ENCODE results near the gene TRUB2.

The TRUB2 gene, protein sequence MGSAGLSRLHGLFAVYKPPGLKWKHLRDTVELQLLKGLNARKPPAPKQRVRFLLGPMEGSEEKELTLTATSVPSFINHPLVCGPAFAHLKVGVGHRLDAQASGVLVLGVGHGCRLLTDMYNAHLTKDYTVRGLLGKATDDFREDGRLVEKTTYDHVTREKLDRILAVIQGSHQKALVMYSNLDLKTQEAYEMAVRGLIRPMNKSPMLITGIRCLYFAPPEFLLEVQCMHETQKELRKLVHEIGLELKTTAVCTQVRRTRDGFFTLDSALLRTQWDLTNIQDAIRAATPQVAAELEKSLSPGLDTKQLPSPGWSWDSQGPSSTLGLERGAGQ

DNA sequence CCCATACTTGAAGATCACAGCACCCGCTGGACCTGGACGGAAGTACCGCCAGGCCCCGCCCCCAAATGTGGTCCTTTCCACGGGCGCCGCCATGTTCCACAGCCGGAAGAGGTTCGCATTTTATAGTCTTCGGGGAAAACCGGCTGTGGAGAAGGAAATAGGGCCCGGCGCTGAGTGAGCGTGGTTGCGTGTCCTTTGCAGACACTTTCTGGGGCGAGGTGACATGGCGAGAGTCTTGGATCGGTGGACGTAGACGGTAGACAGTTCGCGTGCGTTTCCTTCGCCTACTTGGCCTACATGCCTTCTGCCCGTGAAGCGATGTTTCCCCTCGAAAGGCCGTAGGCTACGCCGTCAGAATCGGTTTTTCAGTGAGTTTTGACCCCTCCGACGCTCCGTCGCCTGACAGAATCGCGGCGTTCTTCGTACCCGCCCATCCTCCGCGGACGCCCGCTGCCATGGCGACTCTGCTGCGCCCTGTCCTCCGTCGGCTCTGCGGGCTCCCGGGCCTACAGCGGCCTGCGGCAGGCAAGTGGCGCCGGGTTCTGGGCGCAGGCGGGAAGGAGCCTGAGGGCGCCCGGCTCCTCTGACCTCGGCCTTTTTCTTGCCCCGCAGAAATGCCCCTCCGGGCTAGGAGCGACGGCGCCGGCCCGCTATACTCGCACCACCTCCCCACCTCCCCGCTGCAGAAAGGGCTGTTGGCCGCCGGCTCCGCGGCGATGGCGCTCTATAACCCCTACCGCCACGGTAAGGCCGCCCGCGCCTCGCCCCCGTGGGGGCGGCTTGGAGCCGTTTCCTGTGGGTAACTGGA is at the start of gene TRUB2, which contains the start of gene COQ4:
TSS of gene TRUB2 (minus strand) at position 44 of the 808 bp plus-strand sequence. CDS start at position 5, 39 bp downstream.
TSS of gene COQ4 (plus strand) at position 436 of the 808 bp plus-strand sequence. CDS start at position 456, 20 bp downstream.
- peak; percentile 98 for DNase-seq (ENCODE audit: low read depth)

DNA sequence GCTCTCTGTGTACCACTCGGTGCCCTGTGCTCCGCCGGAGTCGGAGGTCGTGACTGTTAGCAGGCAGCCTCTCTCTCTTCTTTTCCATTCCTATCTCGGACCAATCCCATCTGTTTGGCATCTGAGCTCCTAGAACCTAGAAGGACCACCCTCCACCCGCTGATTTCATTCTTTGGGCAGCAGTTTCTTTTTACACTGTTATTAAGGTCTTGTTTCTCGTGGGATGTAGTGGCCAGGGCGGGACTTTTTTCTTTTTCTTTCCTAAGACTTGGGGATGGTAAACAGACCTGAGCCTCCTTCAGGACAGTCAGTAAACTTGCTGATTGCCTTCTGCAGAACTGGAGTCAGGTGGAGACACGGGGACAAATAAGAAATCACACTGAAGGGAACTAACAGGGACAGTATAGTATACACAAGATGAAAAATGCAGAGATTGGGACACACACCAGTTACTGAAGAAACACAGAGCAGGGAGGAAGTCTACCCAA is 49.4 kb upstream of the TRUB2 start:
- peak; percentile 28 for DNase-seq (ENCODE audit: low read depth)

DNA sequence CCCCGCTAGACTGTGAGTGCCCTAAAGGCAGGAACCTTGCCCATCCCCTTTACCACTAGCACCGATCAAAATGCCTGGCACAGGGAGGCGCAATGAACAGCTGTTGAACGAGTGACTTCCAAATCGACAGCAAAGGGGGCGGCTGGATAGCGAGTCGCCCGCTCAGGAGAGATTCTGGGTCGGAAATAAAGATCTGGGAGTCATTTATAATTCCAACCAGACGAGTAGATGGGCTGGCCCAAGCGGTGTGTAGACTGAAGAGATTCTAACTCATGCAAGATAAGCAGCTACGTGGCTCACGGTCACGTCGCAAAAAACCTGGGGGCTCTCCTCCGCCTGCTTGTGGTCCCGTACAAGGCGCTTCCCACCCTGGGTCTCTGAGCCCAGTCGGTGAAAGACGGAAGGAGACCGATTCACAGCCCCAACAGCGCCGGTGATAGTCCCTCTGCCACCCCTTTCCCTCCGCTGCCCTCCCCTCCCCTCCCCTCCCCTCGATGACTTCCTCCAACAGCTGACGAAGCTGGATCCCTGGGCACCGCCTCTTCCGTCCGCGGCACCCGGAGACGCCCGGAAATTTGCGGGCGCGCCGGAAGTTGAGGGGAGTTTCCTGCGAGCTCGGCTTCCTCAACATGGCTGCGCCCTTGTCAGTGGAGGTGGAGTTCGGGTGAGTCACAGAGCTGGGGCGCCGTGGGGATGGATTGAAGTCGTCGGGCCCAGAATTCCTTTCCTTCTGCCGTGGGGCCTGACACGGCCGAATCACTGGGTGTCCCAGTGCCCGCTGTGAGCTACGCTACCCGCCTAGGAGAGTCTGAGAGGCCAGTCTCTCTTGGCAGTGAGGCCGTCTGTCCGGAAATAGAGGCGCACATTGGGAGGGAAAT is 48.7 kb upstream of the TRUB2 start, which contains the start of gene URM1:
TSS of gene URM1 (plus strand) at position 623 of the 878 bp plus-strand sequence. CDS start at position 630, 7 bp downstream.
- DNase-seq (ENCODE audit: low read depth): peak; percentile 99

DNA sequence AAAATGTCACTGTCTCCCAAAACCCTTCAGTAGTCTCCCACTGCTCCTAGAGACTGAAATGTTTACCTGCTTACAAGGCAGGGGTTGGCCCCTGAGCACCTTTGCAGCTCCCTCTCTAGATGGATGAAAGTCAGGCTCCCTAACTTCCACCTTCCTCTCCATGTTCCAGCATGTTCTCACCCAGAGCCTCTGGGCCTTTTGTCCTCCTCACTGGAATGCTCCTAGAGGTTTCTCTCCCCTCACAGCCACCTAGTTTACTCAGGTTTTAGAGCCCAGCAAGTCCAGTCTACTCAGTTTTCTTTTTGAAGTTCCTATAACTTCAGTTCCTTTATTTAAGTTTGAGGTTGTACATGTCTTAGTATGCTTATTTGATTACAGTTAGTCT is 48.1 kb upstream of the TRUB2 start:
- DNase-seq (ENCODE audit: low read depth): no peak

DNA sequence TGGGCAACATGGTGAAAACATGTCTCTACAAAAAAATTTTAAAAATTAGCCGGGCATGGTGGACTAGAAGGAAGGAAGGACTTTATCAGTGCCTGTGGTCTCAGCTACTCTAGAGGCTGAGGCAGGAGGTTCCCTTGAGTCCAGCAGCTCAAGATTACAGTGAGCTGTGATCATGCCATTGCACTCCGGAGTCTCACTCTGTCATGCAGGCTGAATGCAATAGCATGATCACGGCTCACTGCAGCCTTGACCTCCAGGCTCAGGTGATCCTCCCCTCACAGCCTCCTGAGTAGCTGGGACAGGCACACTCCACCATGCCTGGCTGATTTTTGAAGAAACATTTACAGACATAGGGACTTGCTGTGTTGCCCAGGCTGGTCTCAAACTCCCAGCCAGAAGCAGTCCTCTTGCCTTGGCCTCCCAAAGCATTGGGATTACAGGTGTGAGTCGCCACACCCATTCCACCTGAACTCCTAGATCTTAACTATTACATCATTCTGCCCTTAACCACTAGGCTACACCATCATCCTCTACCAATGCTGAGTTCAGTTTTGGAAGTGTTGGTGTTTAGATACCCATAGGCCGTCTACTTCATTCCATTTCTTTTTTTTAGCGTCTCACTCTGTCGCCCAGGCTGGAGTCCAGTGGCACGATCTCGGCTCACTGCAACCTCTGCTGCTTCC is 46.9 kb upstream of the TRUB2 start:
- DNase-seq (ENCODE audit: low read depth): no peak

DNA sequence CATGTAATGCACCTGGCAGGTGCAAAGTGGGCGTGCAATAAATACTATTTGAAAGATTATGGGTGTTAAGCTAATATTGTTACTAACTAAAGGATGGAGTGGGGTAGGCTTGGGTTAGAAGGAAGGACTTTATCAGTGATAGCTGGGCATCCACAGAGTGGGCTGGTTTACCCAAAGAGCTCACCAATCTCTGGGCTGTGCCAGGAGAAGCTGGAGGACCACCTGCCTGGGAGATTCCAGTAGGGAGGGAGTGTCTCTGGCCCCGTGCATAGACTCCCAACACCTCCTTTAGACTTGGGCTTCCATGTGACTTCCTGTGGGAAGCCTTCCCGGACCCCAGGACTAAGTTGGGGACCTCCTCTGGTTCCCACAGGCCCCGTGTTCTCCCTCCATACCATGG is 43.3 kb upstream of the TRUB2 start:
- no peak for DNase-seq (ENCODE audit: low read depth)

DNA sequence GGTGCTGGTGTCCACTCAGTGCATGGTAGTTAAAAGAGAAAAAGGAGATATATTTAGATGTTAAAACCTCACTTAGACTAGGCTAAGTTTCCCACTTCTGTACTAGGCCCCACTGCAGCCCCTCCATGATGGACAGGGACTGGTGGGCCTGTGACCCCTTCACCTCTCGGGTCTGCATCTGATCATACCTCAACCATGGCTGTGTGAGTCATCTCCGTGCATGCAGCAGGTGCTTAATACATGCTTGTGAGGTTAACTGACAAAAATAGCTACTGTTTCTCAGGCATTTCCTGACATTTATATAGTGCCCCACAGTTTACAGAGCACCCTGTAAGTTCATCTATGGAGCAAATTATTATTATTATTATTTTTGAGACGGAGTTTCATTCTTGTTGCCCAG is 40.5 kb upstream of the TRUB2 start:
- no peak for DNase-seq (ENCODE audit: low read depth)

DNA sequence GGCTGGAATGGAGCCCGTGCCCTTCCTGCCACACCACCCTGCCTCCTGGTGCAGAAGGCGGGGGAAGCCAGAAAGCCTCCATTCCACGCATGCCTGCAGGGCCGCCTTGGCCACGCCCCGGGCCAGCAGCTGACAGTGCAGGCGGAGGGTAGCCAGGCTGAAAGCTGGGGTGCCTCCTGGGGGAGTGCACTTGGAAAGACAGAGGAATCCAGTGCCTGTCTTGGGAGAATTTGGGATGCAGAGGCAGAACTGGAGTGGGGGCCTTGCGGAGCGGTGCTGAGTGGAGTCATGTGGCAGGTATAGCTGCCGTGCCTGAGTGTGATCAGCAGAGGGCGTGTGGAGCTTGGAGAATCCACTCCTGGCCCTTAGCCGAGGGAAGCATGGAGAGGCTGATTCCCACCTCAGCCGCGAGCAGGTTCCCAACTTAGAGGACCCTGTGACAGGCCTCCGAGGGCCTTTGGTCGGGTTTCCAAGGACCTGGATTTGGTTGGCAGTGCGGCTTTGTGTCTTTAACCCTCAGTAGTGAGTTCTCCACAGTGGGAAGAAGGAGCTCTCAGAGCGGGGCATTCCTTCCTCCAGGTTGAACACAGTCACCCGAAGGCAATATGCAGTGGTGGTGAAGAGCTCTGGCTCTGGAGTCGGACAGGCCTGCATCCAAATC is 39.9 kb upstream of the TRUB2 start:
- peak; percentile 89 for DNase-seq (ENCODE audit: low read depth)

DNA sequence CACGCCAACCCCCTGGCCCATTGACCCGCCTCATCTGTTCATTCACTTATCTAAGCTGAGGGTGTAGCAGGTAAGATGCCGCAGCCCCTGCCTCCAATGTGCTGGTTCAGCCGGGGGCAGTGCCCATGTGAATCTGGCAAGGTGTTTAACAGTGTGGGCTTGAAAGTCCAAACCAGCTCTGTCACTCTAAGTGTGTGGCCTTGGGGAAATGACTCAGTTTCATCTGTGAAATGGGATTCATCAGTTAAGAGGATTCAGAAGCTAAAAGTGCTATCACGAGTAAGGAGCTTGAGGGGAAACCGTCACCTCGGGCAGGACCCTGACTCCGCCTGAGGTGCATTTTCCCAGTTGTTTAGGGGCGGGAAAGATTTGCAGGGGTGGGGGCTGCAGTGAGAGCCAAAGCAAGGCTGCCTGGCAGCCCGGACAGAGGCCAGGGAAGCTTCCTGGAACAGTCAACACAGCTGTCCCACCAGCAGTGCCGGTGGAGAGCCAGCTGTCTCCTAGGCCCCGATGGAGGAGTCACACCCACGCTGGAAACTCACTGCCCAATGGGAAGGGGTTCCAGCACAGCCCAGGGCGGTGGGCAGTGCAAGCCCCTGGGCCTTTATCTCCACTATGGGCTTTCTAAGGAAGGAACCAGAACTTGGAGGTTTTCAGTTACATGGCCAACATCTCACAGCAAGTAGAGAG is 39.2 kb upstream of the TRUB2 start:
- DNase-seq (ENCODE audit: low read depth): peak; percentile 47

DNA sequence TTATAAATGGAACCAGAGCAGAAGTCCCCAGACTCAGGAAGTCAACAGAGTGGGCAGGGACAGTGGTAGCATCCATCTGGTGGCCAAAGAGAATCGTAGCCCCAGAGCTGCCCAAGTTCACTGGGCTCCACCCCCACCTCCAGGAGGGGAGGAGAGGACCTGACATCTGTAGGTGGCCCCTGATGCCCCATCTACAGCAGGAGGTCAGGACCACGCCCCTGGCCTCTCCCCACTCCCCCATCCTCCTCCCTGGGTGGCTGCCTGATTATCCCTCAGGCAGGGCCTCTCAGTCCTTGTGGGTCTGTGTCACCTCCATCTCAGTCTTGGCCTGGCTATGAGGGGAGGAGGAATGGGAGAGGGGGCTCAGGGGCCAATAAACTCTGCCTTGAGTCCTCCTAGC is 38.6 kb upstream of the TRUB2 start:
- no peak for DNase-seq (ENCODE audit: low read depth)

DNA sequence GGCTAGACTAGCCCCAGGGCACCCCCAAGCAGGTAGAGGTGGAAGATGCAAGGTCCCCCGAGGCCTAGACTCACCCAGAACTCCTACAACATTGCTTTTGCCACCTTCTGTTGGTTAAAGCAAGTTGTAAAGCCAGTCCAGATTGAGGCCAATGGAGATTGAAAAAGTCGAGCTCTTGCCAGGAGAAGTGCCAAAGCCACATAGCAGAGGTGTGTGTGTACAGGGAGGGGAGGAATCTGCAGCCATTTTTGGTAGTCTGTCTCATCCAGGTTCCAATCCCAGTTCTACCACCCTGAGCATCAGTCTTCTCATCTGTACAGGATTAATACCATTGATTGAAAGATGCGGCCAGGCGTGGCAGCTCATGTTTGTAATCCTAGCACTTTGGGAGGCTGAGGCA is 36.6 kb upstream of the TRUB2 start:
- DNase-seq (ENCODE audit: low read depth): no peak

DNA sequence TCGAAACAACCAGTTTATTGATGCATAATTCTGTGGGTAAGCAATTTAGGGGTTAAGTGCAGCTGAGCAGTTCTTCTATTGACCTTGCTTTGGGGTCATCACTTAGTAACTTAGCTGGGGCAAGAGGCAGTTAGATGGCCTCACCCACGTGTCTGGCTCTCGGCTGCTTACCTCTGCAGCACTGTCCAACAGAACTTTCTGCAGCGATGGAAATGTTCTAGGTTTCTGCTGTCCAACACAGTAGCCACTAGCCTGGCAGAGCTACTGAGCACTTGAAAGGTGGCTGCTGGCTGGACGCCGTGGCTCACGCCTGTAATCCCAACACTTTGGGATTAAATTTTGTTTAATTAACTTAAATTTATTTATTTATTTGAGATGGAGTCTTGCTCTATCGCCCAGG is 35.8 kb upstream of the TRUB2 start:
- DNase-seq (ENCODE audit: low read depth): no peak

DNA sequence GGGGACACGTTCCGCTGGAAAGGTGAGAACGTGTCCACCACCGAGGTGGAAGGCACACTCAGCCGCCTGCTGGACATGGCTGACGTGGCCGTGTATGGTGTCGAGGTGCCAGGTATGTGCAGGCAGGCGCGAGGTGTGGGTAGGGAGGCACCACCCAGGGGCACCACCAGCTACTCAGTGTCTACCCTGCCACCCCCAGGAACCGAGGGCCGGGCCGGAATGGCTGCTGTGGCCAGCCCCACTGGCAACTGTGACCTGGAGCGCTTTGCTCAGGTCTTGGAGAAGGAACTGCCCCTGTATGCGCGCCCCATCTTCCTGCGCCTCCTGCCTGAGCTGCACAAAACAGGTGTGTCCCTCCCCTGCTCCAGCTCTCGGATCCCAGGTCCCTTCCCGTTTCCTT is 33.2 kb upstream of the TRUB2 start:
- no peak for DNase-seq (ENCODE audit: low read depth)

DNA sequence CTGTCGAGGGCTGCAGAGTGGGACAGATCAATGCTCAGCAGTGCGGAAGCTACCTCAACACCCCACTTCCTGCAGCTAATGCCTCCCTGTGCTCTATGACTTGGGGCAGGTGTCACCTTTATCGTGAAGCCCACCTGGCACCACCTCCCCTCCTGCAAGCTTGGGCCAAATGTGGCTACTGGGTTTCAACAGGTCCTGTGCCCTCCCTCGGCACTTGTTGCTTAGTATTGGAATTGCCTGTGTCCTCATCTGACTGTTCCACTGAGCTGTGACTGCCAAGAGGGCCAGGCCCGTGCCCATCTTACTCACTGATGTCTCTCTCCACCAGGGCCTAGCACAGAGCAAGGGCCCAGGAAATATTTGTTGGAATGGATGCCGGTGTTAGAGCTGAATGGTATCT is 27.5 kb upstream of the TRUB2 start:
- no peak for DNase-seq (ENCODE audit: low read depth)

DNA sequence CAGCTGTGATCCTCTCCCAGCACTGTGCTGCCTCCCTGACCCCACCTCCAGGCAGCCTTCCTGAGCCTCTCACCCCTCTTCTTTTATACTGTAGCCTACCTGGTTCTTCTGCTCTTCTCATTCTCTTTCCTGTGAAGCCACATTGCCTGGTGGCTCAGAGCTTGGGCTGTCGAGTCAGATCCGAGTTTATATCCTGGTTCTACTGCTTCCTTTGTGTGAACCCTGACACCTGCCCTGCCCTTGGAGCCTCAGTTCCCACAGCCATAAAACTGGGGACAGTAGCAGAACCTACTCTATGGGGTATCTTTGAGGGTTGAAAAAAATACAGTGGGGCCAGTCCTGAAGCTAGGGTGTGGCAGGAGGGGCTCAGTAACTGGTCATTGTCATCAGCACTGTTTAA is 26.9 kb upstream of the TRUB2 start:
- no peak for DNase-seq (ENCODE audit: low read depth)

DNA sequence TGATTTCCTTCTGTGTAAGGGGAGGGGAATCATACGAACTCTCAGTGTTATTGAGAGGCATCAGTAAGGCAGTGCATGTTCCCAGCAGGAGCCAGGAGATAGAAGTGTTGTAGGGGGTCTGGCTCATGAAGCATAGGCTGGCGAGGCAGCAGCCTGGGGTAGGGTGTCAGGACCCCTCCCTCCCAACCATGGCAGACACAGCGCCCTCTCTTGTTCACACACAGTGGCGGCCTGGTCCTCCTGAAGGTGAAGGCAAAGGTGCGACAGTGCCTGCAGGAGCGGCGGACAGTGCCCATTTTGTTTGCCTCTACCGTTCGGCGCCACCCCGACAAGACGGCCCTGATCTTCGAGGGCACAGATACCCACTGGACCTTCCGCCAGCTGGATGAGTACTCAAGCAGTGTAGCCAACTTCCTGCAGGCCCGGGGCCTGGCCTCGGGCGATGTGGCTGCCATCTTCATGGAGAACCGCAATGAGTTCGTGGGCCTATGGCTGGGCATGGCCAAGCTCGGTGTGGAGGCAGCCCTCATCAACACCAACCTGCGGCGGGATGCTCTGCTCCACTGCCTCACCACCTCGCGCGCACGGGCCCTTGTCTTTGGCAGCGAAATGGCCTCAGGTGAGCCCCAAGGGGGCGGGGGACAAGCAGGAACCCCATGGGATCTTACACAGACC is 22.8 kb upstream of the TRUB2 start:
- DNase-seq (ENCODE audit: low read depth): no peak

DNA sequence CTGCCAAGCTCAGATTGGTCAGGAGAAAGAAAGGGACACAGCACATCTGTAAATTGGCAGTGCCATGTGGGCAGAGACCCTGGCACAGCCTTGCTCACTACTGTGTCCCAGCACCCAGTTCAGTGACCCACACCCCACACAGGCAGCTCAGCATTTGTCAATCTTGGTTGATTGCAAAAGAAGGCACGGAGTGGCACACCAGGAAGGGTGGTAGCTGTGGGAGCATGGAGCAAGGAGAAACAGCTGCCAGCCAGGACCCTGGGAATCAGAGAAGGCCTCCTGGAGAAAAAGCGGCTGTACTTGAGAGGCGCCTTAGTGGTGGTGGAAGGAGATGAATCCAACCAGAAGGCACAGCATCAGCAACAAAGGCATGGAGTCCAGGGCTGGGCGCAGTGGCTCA is 21.6 kb upstream of the TRUB2 start:
- DNase-seq (ENCODE audit: low read depth): no peak

DNA sequence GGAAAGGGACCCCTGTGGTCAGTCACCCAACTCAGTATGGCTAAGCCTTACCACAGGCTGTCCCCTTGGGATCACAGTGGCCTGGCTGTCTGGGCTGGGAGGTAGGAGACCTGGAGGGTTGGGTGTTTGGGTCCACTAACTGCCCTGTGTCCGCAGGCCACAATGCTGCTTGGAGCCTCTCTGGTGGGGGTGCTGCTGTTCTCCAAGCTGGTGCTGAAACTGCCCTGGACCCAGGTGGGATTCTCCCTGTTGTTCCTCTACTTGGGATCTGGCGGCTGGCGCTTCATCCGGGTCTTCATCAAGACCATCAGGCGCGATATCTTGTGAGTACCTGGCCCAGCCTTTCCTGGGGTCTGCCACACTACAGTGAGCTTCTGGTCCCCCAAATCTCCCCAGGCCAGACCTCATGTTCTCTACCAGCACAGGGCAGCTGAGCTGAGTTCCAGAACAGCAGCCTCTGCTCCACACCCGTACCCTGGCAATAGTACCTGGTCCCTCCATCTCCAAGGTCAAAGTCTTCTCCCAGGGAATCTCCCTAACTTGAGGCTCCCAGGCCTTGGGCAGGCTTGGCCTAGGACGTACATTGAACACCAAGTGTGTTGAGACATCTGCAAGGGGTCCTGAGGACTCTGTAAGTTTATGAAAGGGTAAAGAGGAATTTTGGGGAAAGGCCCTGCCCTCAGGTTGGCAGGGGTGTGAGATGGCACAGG is 20.9 kb upstream of the TRUB2 start:
- DNase-seq (ENCODE audit: low read depth): no peak

DNA sequence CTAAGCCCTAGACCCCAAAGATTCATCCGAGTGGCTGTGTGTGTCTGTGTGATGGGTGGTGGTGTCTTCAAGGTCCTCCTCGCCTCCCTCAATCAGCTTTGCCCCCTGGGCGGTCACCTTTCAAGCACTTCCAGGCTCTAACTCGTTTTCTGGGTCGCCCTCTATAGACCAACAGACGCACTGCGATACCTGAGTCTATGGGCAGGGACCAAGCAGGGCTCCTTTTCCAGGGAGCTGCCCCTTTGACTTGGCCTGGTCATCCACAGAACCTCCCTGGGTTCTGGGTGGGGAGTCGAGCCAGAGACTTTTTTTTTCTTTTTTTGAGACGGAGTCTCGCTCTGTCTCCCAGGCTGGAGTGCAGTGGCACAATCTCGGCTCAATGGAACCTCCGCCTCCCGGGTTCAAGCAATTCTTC is 19.2 kb upstream of the TRUB2 start:
- DNase-seq (ENCODE audit: low read depth): peak; percentile 85

All from ELR (cell line).